Loucy (cell line): ENCODE measurements around the gene OR51B2.
"Not testable (repeated sequence)": the region's sequence is repeated elsewhere in the genome, so short reads cannot be mapped to it uniquely, and the experiment has no call there.

ENCODE experiments used
- H2AFZ ChIP-seq: fragments of 200-600 bp; sonication (generic); 2 replicates; pipeline ENCODE4 v1.6.0; 2016; ENCODE audit warnings: antibody characterized with exemption, mild to moderate bottlenecking, low read length, moderate library complexity
- H3F3A ChIP-seq: fragments of 200-600 bp; 2 replicates; pipeline ENCODE4 v1.6.0; 2016; ENCODE audit warnings: antibody characterized with exemption, low read depth, mild to moderate bottlenecking
- H3K27me3 ChIP-seq: fragments of 200-600 bp; sonication (generic); 2 replicates; pipeline ENCODE4 v1.6.1; 2014; ENCODE audit warnings: low read length, mild to moderate bottlenecking; ENCODE audit not compliant: insufficient read depth, poor library complexity, severe bottlenecking
- H3K36me3 ChIP-seq: fragments of 200-600 bp; sonication (generic); 2 replicates; pipeline ENCODE4 v1.6.1; 2016; ENCODE audit warnings: low read length; ENCODE audit not compliant: insufficient read depth
- H3K4me1 ChIP-seq: fragments of 200-600 bp; sonication (generic); 2 replicates; pipeline ENCODE4 v1.5.1; 2014; ENCODE audit warnings: low read length, mild to moderate bottlenecking; ENCODE audit not compliant: insufficient read depth, poor library complexity, severe bottlenecking
- H3K4me2 ChIP-seq: fragments of 200-600 bp; sonication (generic); 2 replicates; pipeline ENCODE4 v1.6.0; 2014; ENCODE audit warnings: antibody characterized with exemption, low read length, low read depth, mild to moderate bottlenecking; ENCODE audit not compliant: poor library complexity, severe bottlenecking
- H3K4me3 ChIP-seq: fragments of 200-600 bp; sonication (generic); 2 replicates; pipeline ENCODE4 v1.5.1; 2014; ENCODE audit warnings: low read length, mild to moderate bottlenecking, mixed read lengths; ENCODE audit not compliant: poor library complexity, severe bottlenecking
- H3K79me2 ChIP-seq: fragments of 200-600 bp; sonication (generic); 2 replicates; pipeline ENCODE4 v1.6.1; 2014; ENCODE audit warnings: low read length; ENCODE audit not compliant: insufficient read depth
- H3K9ac ChIP-seq: fragments of 200-600 bp; sonication (generic); 2 replicates; pipeline ENCODE4 v1.6.0; 2014; ENCODE audit warnings: mild to moderate bottlenecking, low read depth, low read length, moderate library complexity; ENCODE audit not compliant: poor library complexity, severe bottlenecking
- H3K9me2 ChIP-seq: fragments of 200-600 bp; sonication (generic); replicated peaks from 2 replicates; pipeline ENCODE4 v1.6.1; 2016; ENCODE audit warnings: low read depth, low read length, mixed read lengths
- H3K9me3 ChIP-seq: fragments of 200-600 bp; sonication (generic); 2 replicates; pipeline ENCODE4 v1.6.1; 2014; ENCODE audit warnings: mild to moderate bottlenecking, antibody characterized with exemption, low read length, low read depth; ENCODE audit not compliant: insufficient read depth
- H4K20me1 ChIP-seq: fragments of 200-600 bp; sonication (generic); 2 replicates; pipeline ENCODE4 v1.6.0; 2014; ENCODE audit warnings: antibody characterized with exemption, low read length, mild to moderate bottlenecking; ENCODE audit not compliant: insufficient read depth, poor library complexity, severe bottlenecking
- EZH2phosphoT487 ChIP-seq: fragments of 200-600 bp; IDR thresholded peaks from 2 replicates; pipeline ENCODE4 v1.6.1; 2018; ENCODE audit warnings: antibody characterized with exemption, mild to moderate bottlenecking, moderate library complexity, borderline replicate concordance
- TF ChIP-seq, protein P1 (sequence below): fragments of 200-600 bp; sonication (generic); conservative IDR thresholded peaks from 2 replicates; pipeline ENCODE4 v1.5.1; 2014; ENCODE audit warnings: mild to moderate bottlenecking, antibody characterized with exemption, low read length

OR51B2 gene

DNA sequence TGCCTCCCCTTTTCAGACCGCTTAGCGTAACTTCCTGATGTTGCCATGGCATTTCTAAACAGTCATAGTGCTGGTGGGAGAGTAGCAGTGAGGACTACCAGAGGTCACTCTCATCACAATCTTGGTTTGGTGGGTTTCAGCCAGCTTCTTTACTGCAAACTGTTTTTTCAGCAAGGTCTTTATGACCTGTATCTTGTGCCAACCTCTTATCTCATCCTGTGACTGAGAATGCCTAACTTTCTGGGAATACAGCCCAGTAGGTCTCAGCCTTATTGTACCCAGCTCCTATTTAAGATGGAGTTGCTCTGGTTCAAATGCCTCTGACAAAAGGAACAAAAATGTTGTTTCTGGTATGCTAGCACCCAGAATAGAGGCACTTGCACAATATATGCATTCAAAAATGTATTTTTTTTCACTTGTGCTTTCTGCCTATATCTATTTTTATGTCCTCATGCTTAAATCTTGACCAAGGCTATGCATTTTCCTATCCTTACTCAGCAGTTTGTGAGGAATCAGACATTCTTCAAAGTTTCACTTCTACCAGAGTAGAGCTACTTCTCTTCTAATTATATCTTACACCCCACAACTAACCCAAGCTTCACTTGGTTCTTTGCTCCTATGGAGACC is 43.5 kb upstream of the OR51B2 start:
- no peaks in the 10 kb centered on the region for H3K27me3 ChIP-seq
- H3K79me2 ChIP-seq: no peaks in the 10 kb centered on the region
- no peaks in the 10 kb centered on the region for H3K36me3 ChIP-seq
- H4K20me1 ChIP-seq: no peaks in the 10 kb centered on the region
- H3K9me3 ChIP-seq: no peaks in the 10 kb centered on the region
- TF ChIP-seq, protein P1, sequence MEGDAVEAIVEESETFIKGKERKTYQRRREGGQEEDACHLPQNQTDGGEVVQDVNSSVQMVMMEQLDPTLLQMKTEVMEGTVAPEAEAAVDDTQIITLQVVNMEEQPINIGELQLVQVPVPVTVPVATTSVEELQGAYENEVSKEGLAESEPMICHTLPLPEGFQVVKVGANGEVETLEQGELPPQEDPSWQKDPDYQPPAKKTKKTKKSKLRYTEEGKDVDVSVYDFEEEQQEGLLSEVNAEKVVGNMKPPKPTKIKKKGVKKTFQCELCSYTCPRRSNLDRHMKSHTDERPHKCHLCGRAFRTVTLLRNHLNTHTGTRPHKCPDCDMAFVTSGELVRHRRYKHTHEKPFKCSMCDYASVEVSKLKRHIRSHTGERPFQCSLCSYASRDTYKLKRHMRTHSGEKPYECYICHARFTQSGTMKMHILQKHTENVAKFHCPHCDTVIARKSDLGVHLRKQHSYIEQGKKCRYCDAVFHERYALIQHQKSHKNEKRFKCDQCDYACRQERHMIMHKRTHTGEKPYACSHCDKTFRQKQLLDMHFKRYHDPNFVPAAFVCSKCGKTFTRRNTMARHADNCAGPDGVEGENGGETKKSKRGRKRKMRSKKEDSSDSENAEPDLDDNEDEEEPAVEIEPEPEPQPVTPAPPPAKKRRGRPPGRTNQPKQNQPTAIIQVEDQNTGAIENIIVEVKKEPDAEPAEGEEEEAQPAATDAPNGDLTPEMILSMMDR: no peak
- TF ChIP-seq EZH2phosphoT487: no peak
- H3K4me1 ChIP-seq: no peaks in the 10 kb centered on the region
- no peak overlapping the region for H3K4me2 ChIP-seq
- H3K4me3 ChIP-seq: no peak overlapping the region
- H3K9me2 ChIP-seq: no peaks in the 10 kb centered on the region
- H2AFZ ChIP-seq: no peak overlapping the region
- no peak overlapping the region for H3K9ac ChIP-seq
- no peaks in the 10 kb centered on the region for H3F3A ChIP-seq

DNA sequence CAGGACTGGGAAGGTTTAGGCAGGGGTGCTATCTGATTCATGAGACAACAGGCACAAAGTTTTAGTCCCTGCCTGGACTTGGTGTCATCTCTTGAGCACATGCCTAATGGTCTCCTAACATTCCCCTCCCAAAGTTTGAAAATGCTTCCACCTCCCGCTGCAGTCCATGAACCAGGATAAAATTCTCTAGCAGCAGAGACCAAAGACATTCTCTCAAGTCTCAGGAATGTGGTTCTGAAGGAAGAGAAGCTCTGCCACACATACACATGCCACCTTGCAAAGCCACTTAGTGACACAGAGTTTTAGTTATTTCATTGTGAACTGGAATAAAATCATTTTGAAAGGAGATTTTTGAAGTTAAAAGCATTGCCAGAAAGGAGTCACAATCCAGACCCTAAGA is 42.8 kb upstream of the OR51B2 start:
- Histone ChIP-seq H3K27me3 (no peaks in the 10 kb centered on the region), H2AFZ (no peak overlapping the region), H3F3A (no peaks in the 10 kb centered on the region), H3K9me3 (no peaks in the 10 kb centered on the region), H3K36me3 (no peaks in the 10 kb centered on the region), H3K9me2 (no peaks in the 10 kb centered on the region), H4K20me1 (no peaks in the 10 kb centered on the region), H3K79me2 (no peaks in the 10 kb centered on the region), H3K4me2 (no peak overlapping the region), H3K9ac (no peak overlapping the region), H3K4me1 (no peaks in the 10 kb centered on the region), H3K4me3 (no peak overlapping the region)
- no peak for TF ChIP-seq EZH2phosphoT487
- TF ChIP-seq, protein P1: no peak

DNA sequence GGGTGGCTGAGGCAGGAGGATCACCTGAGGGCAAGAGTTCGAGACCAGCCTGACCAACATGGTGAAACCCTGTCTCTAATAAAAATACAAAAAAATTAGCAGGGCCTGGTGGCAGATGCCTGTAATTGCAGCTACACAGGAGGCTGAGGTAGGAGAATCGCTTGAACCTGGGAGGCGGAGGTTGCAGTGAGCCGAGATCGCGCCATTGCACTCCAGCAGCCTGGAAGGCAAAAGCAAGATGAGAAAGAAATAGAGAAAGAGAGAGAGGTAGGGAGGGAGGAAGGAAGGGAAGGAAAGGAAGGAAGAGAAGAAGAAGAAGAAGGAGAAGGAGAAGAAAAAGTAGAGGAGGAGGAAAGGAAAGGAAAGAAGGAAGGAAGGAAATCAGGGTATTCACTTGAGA is 42.3 kb upstream of the OR51B2 start:
- H3F3A ChIP-seq, H4K20me1 ChIP-seq, H3K9me3 ChIP-seq, H3K36me3 ChIP-seq, H3K9ac ChIP-seq, H3K27me3 ChIP-seq, H3K9me2 ChIP-seq, H3K4me3 ChIP-seq, H2AFZ ChIP-seq, H3K4me1 ChIP-seq, H3K4me2 ChIP-seq, H3K79me2 ChIP-seq: not testable (repeated sequence)

DNA sequence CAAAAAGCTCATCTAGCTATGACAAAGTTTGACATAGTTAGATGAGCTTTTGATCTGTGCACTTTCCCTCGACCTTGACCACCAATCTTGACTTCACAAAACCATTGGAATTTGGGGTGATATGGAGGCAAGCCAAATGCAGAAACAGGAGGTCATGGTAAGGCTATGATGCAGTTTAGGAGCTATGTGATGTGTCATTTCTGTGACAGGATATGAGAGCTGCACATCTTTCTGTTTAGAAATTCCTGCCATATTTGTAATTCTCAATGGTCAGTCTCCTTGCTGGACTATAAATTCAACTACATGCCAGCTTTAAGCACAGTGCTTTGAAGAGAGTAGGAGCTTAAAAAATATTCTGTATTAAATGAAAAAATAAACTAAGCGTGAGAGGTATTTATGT is 40.1 kb upstream of the OR51B2 start:
- Histone ChIP-seq H3K4me2 (no peak overlapping the region), H3K36me3 (no peaks in the 10 kb centered on the region), H3K4me1 (no peaks in the 10 kb centered on the region), H2AFZ (no peak overlapping the region), H3K9me3 (no peaks in the 10 kb centered on the region), H3K4me3 (no peak overlapping the region), H3K9me2 (no peaks in the 10 kb centered on the region), H3F3A (no peaks in the 10 kb centered on the region), H3K79me2 (no peaks in the 10 kb centered on the region), H3K9ac (no peak overlapping the region), H4K20me1 (no peaks in the 10 kb centered on the region), H3K27me3 (no peaks in the 10 kb centered on the region)
- TF ChIP-seq EZH2phosphoT487: no peak
- TF ChIP-seq, protein P1: no peak
